ENCODE data around the gene RNU4-1.

Gene RNU4-1

GRCh38 chr12:120261951-120262851 lies 30.8 kb downstream of the RNU4-1 start:
- Histone ChIP-seq H3K36me3 (no peaks in the 10 kb centered on the region), H3K27me3 (no peaks in the 10 kb centered on the region), H3K9me3 (no peaks in the 10 kb centered on the region), H3K4me1 (peaks cover 6% of the 10 kb centered on the region), H3K4me3 (ENCODE audit: low read depth, low read length) (no peak overlapping the region)
- DNase-seq: no peak
- no peak for TF ChIP-seq CTCF (IDR thresholded peaks at IDR 0.05; ENCODE audit: low read depth, low read length)

- Histone ChIP-seq H3K4me1 (peaks cover 9% of the 10 kb centered on the region), H3K36me3 (no peaks in the 10 kb centered on the region), H3K4me3 (ENCODE audit: low read depth, low read length) (no peak overlapping the region), H3K9me3 (no peaks in the 10 kb centered on the region), H3K27me3 (no peaks in the 10 kb centered on the region)
- no peak for TF ChIP-seq CTCF (IDR thresholded peaks at IDR 0.05; ENCODE audit: low read depth, low read length)
- no peak for DNase-seq
These were observed 32.4 kb downstream of the RNU4-1 start for GRCh38 chr12:120260607-120261006.

- no peaks in the 10 kb centered on the region for H3K27me3 ChIP-seq
- H3K4me1 ChIP-seq: peaks cover 9% of the 10 kb centered on the region
- H3K36me3 ChIP-seq: no peaks in the 10 kb centered on the region
- no peak overlapping the region for H3K4me3 ChIP-seq (ENCODE audit: low read depth, low read length)
- H3K9me3 ChIP-seq: no peaks in the 10 kb centered on the region
- no peak for DNase-seq
- TF ChIP-seq CTCF (IDR thresholded peaks at IDR 0.05; ENCODE audit: low read depth, low read length): no peak
These were observed 33.4 kb downstream of the RNU4-1 start for GRCh38 chr12:120259418-120260202.

- H3K4me1 ChIP-seq: peaks cover 9% of the 10 kb centered on the region
- no peaks in the 10 kb centered on the region for H3K36me3 ChIP-seq
- no peaks in the 10 kb centered on the region for H3K27me3 ChIP-seq
These were observed 34.6 kb downstream of the RNU4-1 start for GRCh38 chr12:120258323-120258896.

GRCh38 chr12:120257041-120257821 lies 35.8 kb downstream of the RNU4-1 start:
- Histone ChIP-seq H3K36me3 (no peaks in the 10 kb centered on the region), H3K9me3 (no peaks in the 10 kb centered on the region), H3K4me1 (peaks cover 9% of the 10 kb centered on the region), H3K27me3 (no peaks in the 10 kb centered on the region), H3K4me3 (ENCODE audit: low read depth, low read length) (no peak overlapping the region)
- DNase-seq: peak; percentile 39
- TF ChIP-seq CTCF (IDR thresholded peaks at IDR 0.05; ENCODE audit: low read depth, low read length): no peak

More at GRCh38 chr12:120258323-120258896, 34.6 kb downstream of the RNU4-1 start:
- no peak for TF ChIP-seq CTCF (IDR thresholded peaks at IDR 0.05; ENCODE audit: low read depth, low read length)
- no peak for DNase-seq
- Histone ChIP-seq H3K9me3 (no peaks in the 10 kb centered on the region), H3K4me3 (ENCODE audit: low read depth, low read length) (no peak overlapping the region)
